Naive thymus-derived CD4-positive, alpha-beta T cell (primary cell): ENCODE data around the gene PPOX. TPM values are rescaled to one million over a fixed set of nuclear protein-coding genes. Genes with fewer than 3 reads are reported as not detected.

Source experiments
- ATAC-seq: fragments of 150-1000 bp; cut with Tn5 transposase; 2 replicates; pipeline ENCODE4 v1.10.0; 2021; ENCODE audit warnings: mild to moderate bottlenecking, moderate library complexity
- CTCF ChIA-PET: fragments of 350-600 bp; sonication (Branson Sonifier 250); formaldehyde crosslinking; loops from one replicate; lab custom pipeline; 2021; ENCODE audit warnings: antibody characterized with exemption; lab: Charles Lee
- POLR2A ChIA-PET: fragments of 350-600 bp; sonication (Branson Sonifier 250); formaldehyde crosslinking; loops from one replicate; lab custom pipeline; 2021; ENCODE audit warnings: antibody characterized with exemption, inconsistent platforms; lab: Charles Lee
- DNase-seq, 9 donors: peaks; one replicate each; pipeline versions ENCODE4 v3.0.0 to v3.0.0-alpha.2; 2020 to 2022; ENCODE audit warnings: mixed read lengths in 1 of 9
- H3K27ac ChIP-seq: one replicate; pipeline ENCODE4 v1.7.0; 2013; ENCODE audit warnings: mild to moderate bottlenecking, low read depth, low read length, moderate library complexity
- H3K27me3 ChIP-seq, 2 donors: one replicate each; pipeline ENCODE4 v1.7.0; 2013; ENCODE audit warnings: low read length in 2 of 2, mild to moderate bottlenecking in 2 of 2, moderate library complexity in 2 of 2; ENCODE audit not compliant: control insufficient read depth in 2 of 2, insufficient read depth in 2 of 2
- H3K36me3 ChIP-seq, 3 experiments: 1 replicate in 2 of 3; 2 replicates in 1 of 3; pipeline ENCODE4 v1.7.0; 2013; ENCODE audit warnings: low read length in 3 of 3, mild to moderate bottlenecking in 3 of 3, moderate library complexity in 1 of 3; ENCODE audit not compliant: insufficient read depth in 3 of 3, control insufficient read depth in 2 of 3
- H3K4me1 ChIP-seq, 2 donors: one replicate each; pipeline ENCODE4 v1.7.0; 2013; ENCODE audit warnings: low read length in 2 of 2, mild to moderate bottlenecking in 2 of 2, moderate library complexity in 1 of 2; ENCODE audit not compliant: control insufficient read depth in 2 of 2, insufficient read depth in 2 of 2
- H3K4me3 ChIP-seq: 2 replicates; pipeline ENCODE4 v1.7.0; 2013; ENCODE audit warnings: mild to moderate bottlenecking, low read length
- H3K9me3 ChIP-seq, 3 experiments: 1 replicate in 2 of 3; 2 replicates in 1 of 3; pipeline ENCODE4 v1.7.0; 2013; ENCODE audit warnings: low read length in 3 of 3; ENCODE audit not compliant: control insufficient read depth in 2 of 3
- H3K27ac Mint-ChIP-seq, 9 donors: one replicate each; pipeline ENCODE4 v1.8.0; 2020 to 2022; ENCODE audit warnings: mixed read lengths in 9 of 9, mild to moderate bottlenecking in 8 of 9, moderate library complexity in 5 of 9, inconsistent platforms in 2 of 9
- H3K27me3 Mint-ChIP-seq, 5 donors: one replicate each; pipeline ENCODE4 v1.8.0; 2021 to 2022; ENCODE audit warnings: mixed read lengths in 5 of 5, mild to moderate bottlenecking in 1 of 5
- H3K36me3 Mint-ChIP-seq, 5 donors: one replicate each; pipeline ENCODE4 v1.8.0; 2020 to 2022; ENCODE audit warnings: mixed read lengths in 5 of 5, mild to moderate bottlenecking in 3 of 5, inconsistent platforms in 1 of 5
- H3K4me1 Mint-ChIP-seq, 7 donors: one replicate each; pipeline ENCODE4 v1.8.0; 2020 to 2022; ENCODE audit warnings: mixed read lengths in 7 of 7, mild to moderate bottlenecking in 3 of 7, inconsistent platforms in 1 of 7
- H3K4me3 Mint-ChIP-seq, 10 donors: one replicate each; pipeline ENCODE4 v1.8.0; 2020 to 2022; ENCODE audit warnings: mild to moderate bottlenecking in 10 of 10, mixed read lengths in 10 of 10, moderate library complexity in 6 of 10, inconsistent platforms in 2 of 10
- H3K9me3 Mint-ChIP-seq, 11 donors: one replicate each; pipeline ENCODE4 v1.8.0; 2020 to 2022; ENCODE audit warnings: mixed read lengths in 11 of 11, mild to moderate bottlenecking in 4 of 11, inconsistent platforms in 1 of 11, moderate library complexity in 1 of 11
- intact Hi-C, 2 donors: fragments of 100-400 bp; cut with micrococcal nuclease; formaldehyde crosslinking; loops; one replicate each; pipeline ENCODE4 v1.15.1; 2023
- polyA plus RNA-seq, 2 donors: library from polyadenylated mRNA; unstranded; fragments of 300-500 nt; fragmentation: Illumina TruSeq; gene quantifications; one replicate each; pipeline ENCODE4 v1.2.3, GENCODE V29; 2021
- total RNA-seq, 6 experiments: library from RNA in 5 of 6; stranded (reverse) in 5 of 6; gene quantifications; 1 replicate in 5 of 6; 2 replicates in 1 of 6; pipeline ENCODE4 v1.2.3 and lab custom pipeline; 2021 to 2026

Gene PPOX
- total and polyA plus RNA-seq, 7 experiments from 2014 or later: 20.1 to 76.2 (median 40.3) TPM

DNA sequence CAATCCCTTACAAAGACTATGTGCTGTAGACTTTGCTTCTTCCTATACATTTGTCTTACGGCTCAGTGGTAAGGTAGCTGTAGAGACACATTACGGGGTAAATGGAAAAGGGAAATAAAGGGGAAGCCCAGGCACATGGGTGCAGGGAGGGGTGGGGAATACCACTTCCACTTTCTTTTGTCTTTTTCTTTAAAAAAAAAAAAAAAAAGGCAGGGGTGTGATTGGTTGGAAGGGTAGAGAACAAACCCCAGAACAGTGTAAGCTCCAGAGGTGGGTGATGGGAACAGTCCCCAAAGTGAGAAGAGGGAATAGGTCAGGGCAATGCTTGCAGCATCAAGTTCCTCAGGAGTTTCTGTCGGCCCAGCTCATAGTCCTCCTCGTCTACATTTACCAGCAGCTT is 44.4 kb upstream of the PPOX start:
- Mint-ChIP-seq H3K36me3 (peaks cover 15 to 36% (median 25%) of the 10 kb centered on the region in 5 donors), H3K9me3 (no peaks in the 10 kb centered on the region), H3K27me3 (no peaks in the 10 kb centered on the region), H3K4me1 (peaks cover 25 to 56% (median 50%) of the 10 kb centered on the region in 7 donors), H3K27ac (peak overlapping the region in 2 of 9 donors; percentile 19 to 21), H3K4me3 (no peak overlapping the region)
- Histone ChIP-seq H3K9me3 (no peaks in the 10 kb centered on the region), H3K36me3 (peaks cover 4 to 66% (median 16%) of the 10 kb centered on the region in 3 experiments), H3K27ac (no peak overlapping the region), H3K4me1 (peaks cover 22 to 28% of the 10 kb centered on the region in 2 donors), H3K27me3 (no peaks in the 10 kb centered on the region), H3K4me3 (no peak overlapping the region)
- ATAC-seq (no peak), DNase-seq (no peak)
- CTCF ChIA-PET: interaction anchor here (0.6 to 1.2 kb wide), 2 partner anchors 11 to 16 kb away, joined by 3 to 4 read pairs; partner anchors contain the start of gene DEDD
- POLR2A ChIA-PET: interaction anchor here (0.6 to 1.9 kb wide), 3 partner anchors 11 to 186 kb away, joined by 3 to 6 read pairs (median 5); partner anchors contain the start of gene DEDD
- intact Hi-C loops: no loop called here

DNA sequence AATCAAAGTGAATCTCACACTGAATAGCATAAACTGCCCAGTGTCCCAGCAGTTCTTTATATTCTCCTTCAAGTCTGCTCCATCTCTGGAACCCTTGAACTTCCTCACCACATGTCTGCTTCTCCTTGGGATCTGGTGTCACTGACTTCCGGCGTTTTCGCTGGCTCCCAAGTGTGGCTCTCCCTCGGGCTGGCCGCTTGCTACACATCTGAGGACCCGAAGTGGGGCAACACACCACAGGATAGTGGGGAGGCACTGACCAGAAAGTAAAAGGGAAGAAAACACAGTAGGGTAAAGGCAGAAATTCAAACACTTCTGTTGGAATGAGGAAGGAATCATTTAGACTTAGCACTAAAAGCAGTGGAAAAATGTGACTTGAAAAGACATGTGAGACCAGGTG is 43.3 kb upstream of the PPOX start:
- peaks cover 8 to 72% (median 24%) of the 10 kb centered on the region in 3 experiments for H3K36me3 ChIP-seq
- Mint-ChIP-seq H3K27ac (peak overlapping the region in 3 of 9 donors; percentile 38 to 69 (median 60)), H3K36me3 (peaks cover 15 to 47% (median 28%) of the 10 kb centered on the region in 5 donors), H3K27me3 (no peaks in the 10 kb centered on the region), H3K9me3 (no peaks in the 10 kb centered on the region), H3K4me1 (peaks cover 31 to 57% (median 50%) of the 10 kb centered on the region in 7 donors), H3K4me3 (no peak overlapping the region)
- H3K4me3 ChIP-seq: no peak overlapping the region
- no peak for ATAC-seq
- no peaks in the 10 kb centered on the region for H3K27me3 ChIP-seq
- intact Hi-C loops: no loop called here
- no peaks in the 10 kb centered on the region for H3K9me3 ChIP-seq
- POLR2A ChIA-PET: no interaction called here
- DNase-seq: no peak
- CTCF ChIA-PET: no interaction called here
- peaks cover 24 to 32% of the 10 kb centered on the region in 2 donors for H3K4me1 ChIP-seq
- H3K27ac ChIP-seq: no peak overlapping the region

DNA sequence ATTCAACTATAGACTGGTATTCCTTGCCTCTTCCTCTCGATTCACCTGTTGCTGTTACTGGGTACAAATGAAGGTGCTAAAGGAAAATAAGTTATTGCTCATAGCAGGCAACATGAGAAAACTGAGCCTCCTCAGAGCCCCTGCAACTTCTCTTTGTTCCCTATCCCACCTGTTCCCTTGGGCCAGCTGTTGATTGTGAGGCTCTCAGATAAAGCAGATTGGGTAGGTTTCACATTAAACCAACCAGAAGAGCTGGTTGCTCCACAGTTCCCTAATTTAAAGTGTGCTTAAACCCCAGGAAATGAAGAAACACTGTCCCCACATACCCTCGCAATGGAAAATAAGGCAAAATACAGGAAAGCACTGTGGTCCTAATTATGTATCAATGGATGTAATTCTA is 38.6 kb upstream of the PPOX start:
- peaks cover 21 to 34% of the 10 kb centered on the region in 2 donors for H3K4me1 ChIP-seq
- Mint-ChIP-seq H3K4me1 (peaks cover 36 to 63% (median 61%) of the 10 kb centered on the region in 7 donors), H3K27ac (peak overlapping the region in 6 of 9 donors; percentile 58 to 85 (median 66)), H3K9me3 (no peaks in the 10 kb centered on the region), H3K27me3 (no peaks in the 10 kb centered on the region), H3K36me3 (peaks cover 9 to 43% (median 23%) of the 10 kb centered on the region in 5 donors), H3K4me3 (peak overlapping the region in 2 of 10 donors; percentile 22 to 80)
- H3K4me3 ChIP-seq: no peak overlapping the region
- POLR2A ChIA-PET: interaction anchor here (0.5 to 3.1 kb wide), 7 partner anchors 10 to 323 kb away, joined by 3 to 15 read pairs (median 4); partner anchors contain the start of genes ARHGAP30, NIT1, PFDN2 and UFC1
- peak overlapping the region; percentile 38 for H3K27ac ChIP-seq
- DNase-seq (no peak), ATAC-seq (no peak)
- H3K36me3 ChIP-seq: peaks cover 6 to 52% (median 8%) of the 10 kb centered on the region in 3 experiments
- intact Hi-C loops: no loop called here
- no peaks in the 10 kb centered on the region for H3K9me3 ChIP-seq
- H3K27me3 ChIP-seq: no peaks in the 10 kb centered on the region
- CTCF ChIA-PET: interaction anchor here (0.6 to 1.6 kb wide), 4 partner anchors 9 to 138 kb away, joined by 3 to 4 read pairs (median 3); no protein-coding TSS in a partner anchor

DNA sequence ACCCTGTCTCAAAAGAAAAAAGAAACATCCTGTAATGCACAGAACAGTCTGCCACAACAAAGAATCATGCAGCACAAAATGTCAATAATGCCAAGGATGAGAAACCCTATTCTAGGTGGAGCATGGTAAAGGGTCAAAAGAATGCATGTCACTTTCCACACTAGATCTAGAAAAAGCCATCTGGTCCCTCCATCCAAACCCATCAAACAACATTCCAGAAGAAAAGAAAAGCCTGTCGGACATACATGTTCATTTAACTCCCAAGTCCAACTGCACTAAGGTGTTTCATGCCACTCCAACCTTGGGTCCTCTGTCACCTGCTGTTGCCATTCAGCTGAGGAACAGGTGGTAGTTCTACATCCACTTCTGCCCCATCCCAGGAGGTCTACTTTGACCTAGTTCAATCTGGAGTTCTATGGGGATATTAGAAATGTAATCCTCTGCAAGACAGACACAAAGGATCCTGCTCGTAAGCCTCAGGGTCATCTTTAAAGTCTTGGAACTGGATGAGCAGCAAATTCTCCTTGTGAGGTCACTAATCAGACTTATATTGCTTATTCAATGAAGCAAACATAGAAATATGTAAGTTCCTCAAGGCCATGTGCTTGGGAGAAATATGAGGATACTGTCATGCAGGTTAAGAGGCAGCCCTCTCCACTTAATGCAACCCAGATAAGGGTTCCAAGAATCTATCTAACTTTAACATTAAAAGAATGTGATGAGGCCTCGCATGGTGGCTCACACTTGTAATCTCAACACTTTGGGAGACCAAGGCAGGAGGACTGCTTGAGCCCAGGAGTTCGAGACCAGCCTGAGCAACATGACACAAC is 37.4 kb upstream of the PPOX start:
- peaks cover 26 to 41% of the 10 kb centered on the region in 2 donors for H3K4me1 ChIP-seq
- ChIA-PET POLR2A (interaction anchor here (0.6 to 3.1 kb wide), 4 partner anchors 11 to 78 kb away, joined by 3 to 15 read pairs (median 4); partner anchors contain the start of genes NIT1 and PFDN2), CTCF (interaction anchor here (1.6 kb wide), 1 partner anchor 12 kb away, joined by 4 read pairs; no protein-coding TSS in a partner anchor)
- Mint-ChIP-seq H3K27me3 (no peaks in the 10 kb centered on the region), H3K36me3 (peaks cover 9 to 36% (median 18%) of the 10 kb centered on the region in 5 donors), H3K9me3 (no peaks in the 10 kb centered on the region), H3K4me1 (peaks cover 36 to 63% (median 60%) of the 10 kb centered on the region in 7 donors), H3K27ac (peak overlapping the region in 6 of 9 donors; percentile 58 to 94 (median 75)), H3K4me3 (peak overlapping the region in 9 of 10 donors; percentile 5 to 80 (median 29))
- peaks cover 4 to 48% (median 8%) of the 10 kb centered on the region in 3 experiments for H3K36me3 ChIP-seq
- H3K27ac ChIP-seq: peak overlapping the region; percentile 52
- no peak overlapping the region for H3K4me3 ChIP-seq
- intact Hi-C loops: no loop called here
- DNase-seq (no peak), ATAC-seq (no peak)
- no peaks in the 10 kb centered on the region for H3K27me3 ChIP-seq
- no peaks in the 10 kb centered on the region for H3K9me3 ChIP-seq

DNA sequence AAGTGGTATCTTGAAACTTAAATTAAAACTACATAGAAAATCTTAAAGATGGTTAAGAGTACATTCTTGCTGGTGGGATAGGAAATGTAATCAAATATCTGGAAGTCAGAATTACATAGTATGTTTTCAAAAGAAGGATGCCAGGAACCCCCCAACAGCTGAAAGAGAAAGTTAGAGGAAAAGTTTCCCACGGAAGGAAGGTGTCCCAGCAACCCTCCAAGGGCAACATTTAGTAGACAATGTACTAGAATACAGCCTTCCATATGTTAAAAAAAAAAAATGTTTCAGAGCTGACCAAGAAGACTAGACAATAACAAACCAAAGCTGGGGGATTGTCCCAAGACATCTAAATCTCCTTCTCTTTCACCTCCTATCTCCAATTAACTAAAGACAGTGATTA is 36.0 kb upstream of the PPOX start:
- POLR2A ChIA-PET: interaction anchor here (0.6 to 3.1 kb wide), 6 partner anchors 12 to 793 kb away, joined by 3 to 15 read pairs (median 4); partner anchors contain the start of genes NIT1, PFDN2 and USF1
- H3K9me3 Mint-ChIP-seq: no peaks in the 10 kb centered on the region
- DNase-seq (no peak), ATAC-seq (no peak)
- H3K36me3 Mint-ChIP-seq: peaks cover 6 to 29% (median 18%) of the 10 kb centered on the region in 5 donors
- Histone ChIP-seq H3K4me1 (peaks cover 28 to 42% of the 10 kb centered on the region in 2 donors), H3K27ac (peak overlapping the region; percentile 89), H3K36me3 (peaks cover 4 to 35% (median 8%) of the 10 kb centered on the region in 3 experiments), H3K9me3 (no peaks in the 10 kb centered on the region), H3K27me3 (no peaks in the 10 kb centered on the region), H3K4me3 (no peak overlapping the region)
- CTCF ChIA-PET: no interaction called here
- H3K27ac Mint-ChIP-seq: peak overlapping the region in 4 of 9 donors; percentile 68 to 94 (median 90)
- H3K27me3 Mint-ChIP-seq: no peaks in the 10 kb centered on the region
- intact Hi-C loops: loop anchor here (10.0 kb wide), 3 partner anchors 295 to 785 kb away; partner anchors contain the start of genes COPA (in 1 of the 2) and NCSTN (in 1 of the 2)
- H3K4me3 Mint-ChIP-seq: peak overlapping the region in 1 of 10 donors; percentile 7
- peaks cover 38 to 68% (median 60%) of the 10 kb centered on the region in 7 donors for H3K4me1 Mint-ChIP-seq
